Frontal cortex (tissue), 4 donors: Measurements from ENCODE around the gene LMOD1. TPM values are rescaled to one million over a fixed set of nuclear protein-coding genes. Genes with fewer than 3 reads are reported as not detected.
"Not testable (repeated sequence)": the region's sequence is repeated elsewhere in the genome, so short reads cannot be mapped to it uniquely, and the experiment has no call there.

Experiments
- DNase-seq, 2 donors: peaks; one replicate each; pipeline ENCODE4 v3.0.0; 2012; ENCODE audit warnings: low spot score in 2 of 2
- FAIRE-seq: peaks from 2 replicates; lab custom pipeline; 2012; peaks lifted over from hg19 to GRCh38; lab: Jason Lieb, UNC
- total RNA-seq: library from RNA; depleted of rRNA; stranded (reverse); fragments of >200 nt; gene quantifications from one replicate; pipeline ENCODE4 v1.2.3, GENCODE V29; 2014
- donor health status: control.
- donor health status: control.
- donor health status: control.

The LMOD1 gene
- total RNA-seq = 0.41 TPM

GRCh38 chr1:201946224-201946908 is at the start of gene LMOD1:
Gene LMOD1, minus strand, starts transcription at chr1:201946548. Its CDS starts 208 bp downstream, at chr1:201946340.
- FAIRE-seq = no peak
- DNase-seq = peak in 1 of 2 donors; percentile 72

- FAIRE-seq (no peak), DNase-seq (no peak)
Measured at GRCh38 chr1:201990427-201990826, 44.1 kb upstream of the LMOD1 start.

GRCh38 chr1:201989354-201990128 is 43.2 kb upstream of the LMOD1 start:
- FAIRE-seq (no peak), DNase-seq (no peak)

GRCh38 chr1:201988601-201989000 is 42.3 kb upstream of the LMOD1 start:
- DNase-seq = no peak
- no peak for FAIRE-seq

- FAIRE-seq = no peak
- no peak for DNase-seq
Measured at GRCh38 chr1:201985355-201985754, 39.0 kb upstream of the LMOD1 start.

GRCh38 chr1:201984446-201984845 is 38.1 kb upstream of the LMOD1 start:
- DNase-seq (no peak), FAIRE-seq (no peak)

- FAIRE-seq = no peak
- no peak for DNase-seq
Measured at GRCh38 chr1:201983380-201983805, 37.0 kb upstream of the LMOD1 start.

- peak; percentile 62 to 83 for DNase-seq
- no peak for FAIRE-seq
Measured at GRCh38 chr1:201982623-201983379, 36.5 kb upstream of the LMOD1 start, which contains the start of gene RNPEP. Gene RNPEP, plus strand, starts transcription at chr1:201982648. Its CDS starts 19 bp downstream, at chr1:201982667.

- no peak for FAIRE-seq
Measured at GRCh38 chr1:201982082-201982622, 35.8 kb upstream of the LMOD1 start.

GRCh38 chr1:201970334-201971159 is 24.2 kb upstream of the LMOD1 start:
- no peak for DNase-seq
- no peak for FAIRE-seq

More at GRCh38 chr1:201982082-201982622, 35.8 kb upstream of the LMOD1 start:
- DNase-seq = peak; percentile 26 to 84

- no peak for FAIRE-seq
- DNase-seq = no peak
Measured at GRCh38 chr1:201968202-201968925, 22.0 kb upstream of the LMOD1 start.

- FAIRE-seq = no peak
- no peak for DNase-seq
Measured at GRCh38 chr1:201966171-201966570, 19.8 kb upstream of the LMOD1 start.

GRCh38 chr1:201964261-201964660 is 17.9 kb upstream of the LMOD1 start:
- no peak for FAIRE-seq
- DNase-seq = no peak

- FAIRE-seq, DNase-seq: not testable (repeated sequence)
Measured at GRCh38 chr1:201962382-201962781, 16.0 kb upstream of the LMOD1 start.

GRCh38 chr1:201958348-201958747 is 12.0 kb upstream of the LMOD1 start:
- DNase-seq (no peak), FAIRE-seq (no peak)

- FAIRE-seq = no peak
- DNase-seq = no peak
Measured at GRCh38 chr1:201955729-201956143, 9.4 kb upstream of the LMOD1 start.

GRCh38 chr1:201955009-201955728 is 8.8 kb upstream of the LMOD1 start, which contains the start of gene TIMM17A:
Gene TIMM17A, plus strand, starts transcription at chr1:201955503. Its CDS starts 24 bp downstream, at chr1:201955527.
- no peak for FAIRE-seq
- peak; percentile 79 to 92 for DNase-seq
